ENCODE data around the gene GADL1. TPM values are rescaled to one million over a fixed set of nuclear protein-coding genes. Genes with fewer than 3 reads are reported as not detected.

Gene GADL1, protein sequence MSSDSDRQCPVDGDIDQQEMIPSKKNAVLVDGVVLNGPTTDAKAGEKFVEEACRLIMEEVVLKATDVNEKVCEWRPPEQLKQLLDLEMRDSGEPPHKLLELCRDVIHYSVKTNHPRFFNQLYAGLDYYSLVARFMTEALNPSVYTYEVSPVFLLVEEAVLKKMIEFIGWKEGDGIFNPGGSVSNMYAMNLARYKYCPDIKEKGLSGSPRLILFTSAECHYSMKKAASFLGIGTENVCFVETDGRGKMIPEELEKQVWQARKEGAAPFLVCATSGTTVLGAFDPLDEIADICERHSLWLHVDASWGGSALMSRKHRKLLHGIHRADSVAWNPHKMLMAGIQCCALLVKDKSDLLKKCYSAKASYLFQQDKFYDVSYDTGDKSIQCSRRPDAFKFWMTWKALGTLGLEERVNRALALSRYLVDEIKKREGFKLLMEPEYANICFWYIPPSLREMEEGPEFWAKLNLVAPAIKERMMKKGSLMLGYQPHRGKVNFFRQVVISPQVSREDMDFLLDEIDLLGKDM
- 1 to 10 TPM; 1.1 to 2.2 TPM for total RNA-seq
- long read RNA-seq, donor 1, partial matches to known transcripts = 0 of 1 reads
- long read RNA-seq, donor 1, other reads (novel, unspliced or antisense) = 1 of 1 reads
- long read RNA-seq, donor 2, partial matches to known transcripts = 0 of 7 reads
- long read RNA-seq, donor 2, other reads (novel, unspliced or antisense) = 3 of 7 reads

DNA sequence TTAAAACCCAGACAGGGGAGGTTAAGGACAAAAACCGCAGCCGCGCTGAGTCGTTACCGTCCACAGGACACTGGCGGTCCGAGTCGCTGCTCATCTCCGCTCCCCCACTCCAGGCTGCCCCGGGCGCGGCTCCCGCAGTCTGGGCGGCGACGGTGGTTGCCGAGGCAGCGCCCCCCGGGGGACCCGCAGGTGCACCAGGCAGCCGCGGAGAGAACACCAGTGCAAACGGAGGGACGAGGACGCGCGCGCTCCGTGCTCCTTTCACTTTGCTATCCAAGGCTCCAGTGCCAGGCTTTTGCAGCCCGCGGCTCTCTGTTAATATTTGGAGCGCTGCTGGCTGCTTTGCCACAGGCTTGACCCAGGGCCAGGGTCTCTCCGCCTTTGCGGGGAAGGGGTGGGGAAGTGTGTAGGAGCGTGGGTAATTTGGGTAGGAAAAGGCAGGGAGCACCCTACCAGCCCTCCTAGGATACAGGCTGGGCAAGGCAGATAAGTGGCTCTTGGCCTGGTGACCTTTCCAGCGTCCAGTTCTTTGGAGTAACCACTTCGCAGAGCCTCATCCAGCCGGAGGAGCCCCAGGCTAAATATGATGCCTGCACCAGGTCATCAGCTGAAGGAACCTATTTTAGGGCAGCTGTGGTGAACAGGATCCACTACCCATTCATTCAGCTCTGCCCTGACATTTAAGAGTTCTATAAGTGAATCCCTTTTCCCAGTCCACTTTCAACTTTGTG lies at the start of gene GADL1:
Gene GADL1, minus strand, starts transcription at position 141 of the 731 bp plus-strand sequence. Its CDS starts 47 bp downstream, at position 94.
- intact Hi-C loops (cut with DNase I) = no loop called here
- peak; percentile 86 for DNase-seq (ENCODE audit: low spot score)

DNA sequence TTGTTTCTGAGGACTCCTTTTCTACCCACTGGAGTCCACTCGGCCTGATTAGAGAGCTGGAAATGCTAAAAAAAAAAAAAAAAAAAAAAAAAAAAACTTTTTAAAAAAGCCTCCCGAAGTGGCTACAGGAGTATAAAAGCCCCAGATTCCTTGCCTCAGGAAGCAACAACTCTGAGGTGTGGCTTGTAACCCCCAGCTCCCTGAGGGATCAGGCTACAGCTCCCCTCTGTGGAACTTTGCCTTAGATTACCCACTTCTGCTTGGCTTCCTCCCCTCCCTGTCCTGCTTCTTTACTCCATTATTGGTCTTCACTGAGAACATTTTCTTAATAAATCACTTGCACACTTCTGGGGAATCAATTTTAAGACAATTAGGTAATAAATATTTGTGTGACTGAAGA lies 49.7 kb upstream of the GADL1 start:
- intact Hi-C loops (cut with DNase I) = no loop called here
- no peak for DNase-seq (ENCODE audit: low spot score)

DNA sequence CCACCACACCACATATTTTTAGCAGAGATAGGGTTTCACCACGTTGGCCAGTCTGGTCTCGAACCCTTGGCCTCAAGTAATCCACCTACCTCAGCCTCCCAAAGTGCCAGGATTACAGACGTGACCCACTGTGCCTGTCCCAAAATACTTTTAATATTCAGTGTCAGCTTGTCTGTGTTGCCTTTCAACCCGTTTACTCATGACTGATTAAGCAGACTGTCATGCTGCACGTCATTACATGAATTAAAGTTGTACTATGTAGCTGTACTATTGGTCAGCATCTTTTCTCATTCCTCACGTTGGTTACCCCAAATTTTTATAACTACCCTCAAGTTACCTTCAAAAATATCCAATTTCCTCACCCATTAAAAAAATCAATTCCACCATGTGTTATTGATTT lies 48.7 kb upstream of the GADL1 start:
- intact Hi-C loops (cut with DNase I) = no loop called here
- no peak for DNase-seq (ENCODE audit: low spot score)

DNA sequence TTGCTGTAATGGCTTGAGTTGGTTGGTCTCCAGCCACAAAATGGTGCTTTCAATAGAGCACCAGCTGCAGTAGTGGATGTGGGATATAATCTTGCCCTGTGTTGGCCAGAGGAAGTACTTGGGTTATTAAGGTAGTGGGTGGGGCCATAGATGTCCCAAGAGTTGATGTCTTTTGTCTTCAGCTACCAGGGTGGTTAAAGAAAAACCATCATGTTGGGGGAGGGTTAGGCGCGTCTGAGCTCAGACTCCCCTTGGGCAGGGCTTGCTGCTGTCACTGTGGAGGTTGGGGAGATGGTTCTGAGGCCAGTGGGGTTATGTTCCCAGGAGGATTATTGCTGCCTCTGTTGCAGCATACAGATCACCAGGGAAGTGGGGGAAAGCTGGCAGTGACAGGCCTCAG lies 46.9 kb upstream of the GADL1 start:
- intact Hi-C loops (cut with DNase I) = no loop called here
- no peak for DNase-seq (ENCODE audit: low spot score)

DNA sequence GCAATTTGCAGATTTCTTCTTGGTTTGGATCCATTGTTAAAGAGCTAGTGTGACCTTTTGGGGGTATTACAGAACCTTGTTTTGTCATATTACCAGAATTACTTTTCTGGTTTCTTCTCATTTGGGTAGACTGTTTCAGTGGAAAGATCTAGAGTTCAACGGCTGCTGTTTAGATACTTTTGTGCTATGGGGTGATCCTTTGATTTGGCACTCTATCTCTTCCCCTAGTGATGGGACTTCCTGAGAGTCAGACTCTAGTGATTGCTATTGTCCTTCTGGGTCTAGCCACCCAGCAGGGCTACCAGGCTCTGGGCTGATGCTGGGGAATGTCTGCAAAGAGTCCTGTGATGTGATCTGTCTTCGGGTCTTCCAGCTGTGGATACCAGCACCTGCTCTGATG lies 46.3 kb upstream of the GADL1 start:
- intact Hi-C loops (cut with DNase I) = no loop called here
- DNase-seq (ENCODE audit: low spot score) = no peak

DNA sequence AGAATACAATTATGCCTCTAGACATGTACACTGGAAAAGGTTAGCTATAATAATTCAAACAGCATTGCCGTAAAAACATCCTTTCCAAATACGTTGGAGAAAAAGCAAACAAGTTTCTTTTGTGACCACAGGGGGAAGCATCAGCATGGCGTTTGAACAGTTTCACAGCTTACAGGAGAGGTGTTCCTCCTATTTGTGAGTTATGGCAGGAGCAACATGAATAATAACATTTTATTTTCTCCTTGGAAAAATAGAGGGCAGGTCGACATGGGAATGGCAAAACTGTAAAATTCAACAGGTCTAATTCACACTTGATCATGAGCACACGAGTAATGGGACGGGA lies 39.7 kb upstream of the GADL1 start:
- no peak for DNase-seq (ENCODE audit: low spot score)
- intact Hi-C loops (cut with DNase I) = no loop called here

DNA sequence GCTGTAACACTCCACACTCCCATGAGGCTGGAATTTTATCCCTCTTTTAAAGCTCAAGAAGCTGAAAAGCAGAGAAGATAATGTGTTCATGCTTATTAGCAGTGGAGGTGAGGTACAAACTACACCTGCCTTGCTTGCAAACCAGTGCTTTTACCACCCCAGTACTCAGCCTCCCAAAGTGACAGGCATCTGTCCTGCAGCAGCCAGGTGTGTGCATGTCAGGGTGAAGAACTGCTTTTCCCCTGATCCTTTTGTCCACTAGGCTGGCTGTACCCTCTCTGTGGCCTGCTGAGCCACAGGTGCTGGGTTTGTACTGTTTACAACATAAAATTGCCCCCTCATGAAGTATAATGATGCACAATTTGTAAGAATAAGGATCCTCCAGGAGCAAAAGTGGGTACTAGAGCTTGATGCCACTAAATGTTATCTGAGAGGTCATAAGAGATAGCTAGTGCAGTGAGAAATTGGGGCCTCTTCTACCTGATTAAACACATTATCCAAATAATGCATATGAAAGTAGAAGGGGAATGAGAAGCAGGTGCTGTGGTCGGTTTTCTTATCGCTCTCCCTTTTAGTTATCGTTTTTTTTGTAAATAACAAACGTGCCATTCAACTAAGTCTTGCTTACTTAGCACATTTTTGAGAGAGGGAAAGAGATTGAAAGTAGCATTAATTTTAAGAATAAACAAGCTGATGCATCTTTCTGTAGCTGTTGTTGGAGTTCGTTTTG lies 39.2 kb upstream of the GADL1 start:
- DNase-seq (ENCODE audit: low spot score) = no peak
- intact Hi-C loops (cut with DNase I) = no loop called here

DNA sequence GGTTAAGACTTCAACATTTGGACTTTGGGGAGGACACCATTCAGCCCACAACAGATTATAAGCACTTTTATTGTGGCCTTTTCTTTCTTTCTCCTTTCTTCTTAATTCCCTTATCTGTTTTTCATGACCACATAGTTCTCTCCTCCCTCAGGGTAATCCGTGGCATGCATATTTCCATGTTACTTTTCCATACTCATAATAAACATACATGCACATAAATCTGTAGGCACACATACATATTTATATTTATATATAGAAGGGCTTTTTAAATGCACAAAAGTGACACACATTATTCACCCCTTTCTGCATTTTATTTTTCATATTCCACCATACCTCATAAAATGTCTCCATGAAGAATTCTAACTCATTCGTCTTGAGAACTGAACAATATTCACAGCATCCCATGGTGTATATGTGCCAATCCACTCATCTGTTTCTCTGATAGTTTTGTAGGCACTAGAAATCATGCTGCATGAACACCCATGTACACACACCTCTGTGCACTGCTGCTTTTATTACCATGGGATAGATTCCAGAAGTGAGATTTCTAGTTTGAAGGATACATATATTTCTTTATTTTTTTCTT lies 38.1 kb upstream of the GADL1 start:
- no peak for DNase-seq (ENCODE audit: low spot score)
- intact Hi-C loops (cut with DNase I) = no loop called here

DNA sequence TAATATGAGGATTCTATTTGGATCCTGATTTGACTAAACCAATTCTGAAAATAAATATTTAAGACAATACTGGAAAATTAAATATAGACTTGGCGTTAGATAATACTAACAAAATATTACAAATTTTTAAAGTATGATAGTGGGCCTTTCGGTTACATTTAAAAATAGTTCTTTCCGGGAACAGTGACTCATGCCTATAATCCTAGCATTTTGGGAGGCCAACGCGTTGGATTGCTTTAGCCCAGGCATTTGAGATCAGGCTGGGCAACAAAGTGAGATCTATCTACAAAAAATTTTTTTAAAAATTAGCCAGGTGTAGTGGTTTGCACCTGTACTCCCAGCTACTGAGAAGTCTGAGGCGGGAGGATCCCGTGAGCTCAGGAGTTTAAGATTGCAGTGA lies 30.3 kb upstream of the GADL1 start:
- intact Hi-C loops (cut with DNase I) = no loop called here
- no peak for DNase-seq (ENCODE audit: low spot score)

DNA sequence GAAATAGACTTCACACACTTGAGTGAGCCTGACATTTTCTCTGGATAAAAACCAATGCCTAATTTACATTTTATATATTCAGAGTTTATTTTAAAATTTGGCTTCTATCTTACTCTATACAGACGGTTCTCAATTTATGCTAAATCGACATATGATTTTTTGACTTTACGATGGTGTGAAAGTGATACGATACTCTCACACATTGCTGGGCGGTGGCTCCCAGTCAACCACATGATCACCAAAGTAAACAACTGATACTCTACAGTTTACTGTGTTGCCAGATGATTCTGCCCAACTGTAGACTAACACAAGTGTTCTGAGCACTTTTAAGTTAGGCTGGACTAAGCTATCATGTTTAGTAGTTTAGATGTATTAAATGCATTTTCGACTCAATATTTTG lies 25.1 kb upstream of the GADL1 start:
- no peak for DNase-seq (ENCODE audit: low spot score)
- intact Hi-C loops (cut with DNase I) = no loop called here

DNA sequence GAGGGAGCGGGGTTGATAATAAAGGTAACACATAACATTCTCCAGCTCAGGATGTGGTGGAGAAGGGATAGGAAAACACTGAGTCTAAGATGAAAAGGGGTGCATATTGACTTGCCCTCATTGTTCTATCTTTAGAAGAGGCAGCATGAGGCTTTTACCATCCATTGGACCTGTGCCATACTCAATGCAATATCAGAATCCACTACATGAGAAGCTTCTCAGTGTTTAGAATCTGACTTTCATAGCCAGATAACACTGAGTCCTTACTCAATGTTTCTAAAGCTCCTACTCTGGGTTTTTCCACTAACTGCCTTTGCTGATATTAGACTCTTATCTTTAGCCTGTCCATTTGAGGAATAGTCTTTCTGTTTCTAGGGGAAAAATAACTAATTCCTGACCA lies 24.3 kb upstream of the GADL1 start:
- intact Hi-C loops (cut with DNase I) = no loop called here
- no peak for DNase-seq (ENCODE audit: low spot score)

DNA sequence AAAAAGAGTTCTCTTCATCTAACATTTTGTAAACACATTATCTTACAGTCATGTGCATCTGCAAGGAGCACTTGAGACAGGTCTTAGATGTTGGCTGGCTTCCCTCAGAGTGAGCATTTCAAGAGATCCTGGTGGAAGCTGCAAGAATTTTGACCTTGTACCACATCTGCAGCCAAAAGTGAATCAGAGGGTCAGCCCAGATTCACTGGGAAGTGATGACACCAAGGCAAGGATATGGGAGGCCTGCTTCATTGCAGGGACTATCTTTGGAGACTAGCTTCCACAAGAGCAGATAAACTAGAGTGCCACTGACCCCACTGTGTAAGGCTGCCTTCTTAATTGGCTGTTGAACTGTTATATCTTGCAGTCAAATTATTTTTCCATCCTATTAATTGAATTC lies 21.3 kb upstream of the GADL1 start:
- intact Hi-C loops (cut with DNase I) = no loop called here
- DNase-seq (ENCODE audit: low spot score) = no peak

DNA sequence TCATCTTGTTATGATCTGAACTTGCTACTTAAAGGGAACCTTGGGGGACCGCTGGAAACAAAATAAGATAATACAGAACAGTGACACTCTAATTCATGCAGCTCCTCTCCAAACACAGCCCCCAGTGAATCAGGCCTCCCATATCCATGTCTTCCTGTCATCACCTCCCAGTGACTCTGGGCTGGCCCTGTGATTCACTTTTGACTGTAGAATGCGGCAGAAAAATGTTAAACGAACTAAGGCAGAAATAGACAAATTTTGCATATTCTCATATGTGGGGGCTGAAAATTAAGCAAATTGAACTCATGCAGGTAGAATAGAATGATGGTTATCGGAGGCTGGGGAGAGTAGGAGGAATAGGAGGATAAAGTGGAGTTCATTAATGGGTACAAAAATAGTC lies 20.2 kb upstream of the GADL1 start:
- no peak for DNase-seq (ENCODE audit: low spot score)
- intact Hi-C loops (cut with DNase I) = no loop called here

DNA sequence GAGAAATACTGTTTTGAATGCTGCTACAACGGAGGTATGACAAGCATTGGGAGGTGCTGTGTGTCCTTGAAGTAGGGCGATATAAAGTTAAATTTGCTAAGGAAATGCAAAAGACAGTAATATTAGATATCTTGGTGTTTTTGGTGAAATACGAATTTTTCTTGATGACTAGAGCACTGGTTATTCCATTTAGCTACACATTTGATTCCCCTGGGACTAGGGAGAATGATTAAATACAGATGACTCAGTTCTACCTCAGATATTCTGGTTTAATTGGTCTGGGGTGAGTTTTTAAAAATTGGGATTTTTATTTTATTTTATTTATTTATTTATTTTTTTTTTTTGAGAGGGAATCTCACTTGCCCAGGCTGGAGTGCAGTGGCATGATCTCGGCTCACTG lies 18.7 kb upstream of the GADL1 start:
- intact Hi-C loops (cut with DNase I) = no loop called here

DNA sequence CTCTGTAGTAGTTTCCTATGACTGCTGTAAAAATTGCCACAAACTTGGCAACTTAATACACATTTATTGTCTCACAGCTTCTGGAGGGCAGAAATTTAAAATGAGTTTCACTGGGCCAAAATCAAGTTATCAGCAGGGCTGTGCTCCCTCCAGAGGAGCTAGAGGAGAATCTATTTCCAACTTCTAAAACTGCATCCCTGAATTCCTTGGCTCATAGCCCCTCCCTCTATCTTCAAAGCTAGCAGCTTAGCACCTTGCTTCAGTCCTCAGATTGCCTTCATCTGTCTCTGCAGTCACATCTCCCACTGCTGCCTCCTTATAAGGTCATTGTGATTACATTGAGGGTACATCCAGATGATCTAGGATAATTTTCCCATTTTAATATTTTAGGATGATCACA lies 17.8 kb upstream of the GADL1 start:
- no peak for DNase-seq (ENCODE audit: low spot score)
- intact Hi-C loops (cut with DNase I) = no loop called here

More for the DNA sequence above, 18.7 kb upstream of the GADL1 start:
- DNase-seq (ENCODE audit: low spot score) = no peak

DNA sequence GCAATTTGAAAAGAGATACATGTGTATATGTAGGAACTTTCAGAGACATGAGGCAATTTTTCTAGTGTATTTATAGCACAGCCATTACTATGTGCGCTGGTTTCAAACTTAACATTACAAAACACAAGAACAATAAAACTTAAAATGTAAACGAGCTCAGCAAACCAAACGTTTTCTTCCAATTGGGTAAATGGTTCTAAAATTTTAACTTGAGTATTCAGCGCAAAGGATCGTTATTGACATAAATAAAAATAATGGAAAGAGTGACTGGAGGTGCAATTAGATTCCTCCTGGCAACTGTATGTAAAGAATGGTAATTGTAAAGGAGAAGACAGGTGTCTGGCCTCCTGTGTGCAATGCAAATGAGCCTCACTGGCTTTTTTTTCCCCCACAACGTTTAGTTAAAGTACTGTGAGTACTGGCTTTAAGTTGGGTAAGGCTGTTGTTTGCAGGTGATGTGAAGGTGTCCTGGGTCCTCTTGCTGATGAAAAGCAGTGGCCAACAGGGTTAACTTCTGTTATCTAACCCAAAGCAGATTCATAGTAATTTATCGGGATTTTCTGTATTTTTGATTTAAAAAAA lies 14.1 kb upstream of the GADL1 start:
- intact Hi-C loops (cut with DNase I) = no loop called here
- DNase-seq (ENCODE audit: low spot score) = no peak

DNA sequence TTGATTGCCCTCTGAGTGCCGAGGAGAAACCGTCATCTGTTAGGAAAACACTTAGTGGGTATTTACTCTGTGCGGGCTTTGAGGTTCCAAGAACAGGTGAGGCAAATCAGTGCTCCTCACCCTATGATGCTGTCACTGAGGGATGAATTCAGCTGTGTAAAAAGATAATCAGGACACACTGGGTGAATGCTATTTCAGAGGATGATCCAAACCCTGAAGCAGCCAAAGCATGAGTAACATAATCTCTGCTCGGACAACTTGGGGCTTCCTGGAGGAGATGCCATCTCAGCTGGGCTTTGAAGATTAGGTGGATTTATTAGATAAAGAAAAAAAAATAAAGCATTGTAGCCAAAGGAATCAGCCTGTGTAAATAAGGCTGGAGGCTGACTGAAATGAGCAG lies 10.5 kb upstream of the GADL1 start:
- intact Hi-C loops (cut with DNase I) = no loop called here

DNA sequence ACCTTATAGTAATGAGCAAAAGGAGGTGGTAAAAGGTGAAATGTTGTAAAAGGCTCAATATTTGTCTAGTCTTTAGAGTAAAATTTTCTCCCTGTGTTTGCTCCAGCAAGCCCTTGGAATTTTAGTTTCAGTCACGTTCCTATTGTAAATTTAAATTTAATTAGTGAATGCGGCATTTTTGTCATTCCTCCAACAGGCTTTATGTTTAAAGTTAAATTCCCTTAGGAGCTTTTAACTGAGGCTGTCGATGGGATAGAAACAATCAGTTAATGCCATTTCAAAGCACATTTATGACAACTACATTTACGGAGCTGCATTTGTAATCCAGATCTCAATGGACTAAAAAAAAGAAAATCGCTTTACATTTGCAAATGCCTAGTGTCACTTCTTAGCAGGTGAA lies 868 bp upstream of the GADL1 start:
- intact Hi-C loops (cut with DNase I) = no loop called here
- DNase-seq (ENCODE audit: low spot score) = no peak

More for the DNA sequence above, 10.5 kb upstream of the GADL1 start:
- DNase-seq (ENCODE audit: low spot score) = no peak

DNA sequence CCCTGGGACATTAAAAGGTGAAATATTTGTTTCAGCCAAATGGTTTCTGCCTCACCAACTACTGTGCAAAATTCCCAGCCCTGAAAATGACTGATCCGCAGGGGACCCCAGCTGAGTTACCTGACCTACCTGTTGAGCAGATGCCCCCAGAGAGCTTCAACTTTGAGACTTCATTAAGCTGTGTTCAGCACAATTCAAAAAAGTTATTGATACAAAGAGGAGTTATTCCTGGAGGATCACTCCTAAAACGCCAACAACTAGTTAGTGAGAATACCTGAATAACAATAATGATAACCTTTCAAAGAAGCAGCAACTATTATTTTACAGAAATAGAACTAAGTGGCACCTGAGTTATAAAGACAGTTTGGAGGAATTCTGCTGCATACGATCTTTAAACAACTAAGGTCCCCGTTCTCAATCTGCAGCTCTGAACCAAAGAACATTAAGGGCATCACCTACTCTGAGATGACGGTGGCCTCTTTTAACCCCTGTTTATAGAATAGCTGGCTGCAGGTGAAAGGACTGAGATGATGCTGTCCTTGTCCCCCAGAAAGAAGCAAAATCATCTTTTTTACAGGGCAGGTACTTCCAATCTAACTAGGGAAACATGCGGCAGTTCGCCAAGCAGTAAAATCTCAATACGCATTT lies 659 bp downstream of the GADL1 start:
- intact Hi-C loops (cut with DNase I) = no loop called here
- DNase-seq (ENCODE audit: low spot score) = no peak

All from posterior vena cava (tissue), 2 donors.